Measurements from ENCODE around the gene SFRP4.
"Not testable (repeated sequence)": the region's sequence is repeated elsewhere in the genome, so short reads cannot be mapped to it uniquely, and the experiment has no call there.

The SFRP4 gene

GRCh38 chr7:37916673-37917660 is at the start of gene SFRP4:
Gene SFRP4 (minus strand): TSS chr7:37916817. CDS start chr7:37916537, 280 bp downstream.
- peak; percentile 38 for DNase-seq (ENCODE audit: low read depth)

GRCh38 chr7:37964196-37964595 is 47.6 kb upstream of the SFRP4 start:
- no peak for DNase-seq (ENCODE audit: low read depth)

- no peak for DNase-seq (ENCODE audit: low read depth)
Observed at GRCh38 chr7:37961251-37961650, 44.6 kb upstream of the SFRP4 start.

DNA sequence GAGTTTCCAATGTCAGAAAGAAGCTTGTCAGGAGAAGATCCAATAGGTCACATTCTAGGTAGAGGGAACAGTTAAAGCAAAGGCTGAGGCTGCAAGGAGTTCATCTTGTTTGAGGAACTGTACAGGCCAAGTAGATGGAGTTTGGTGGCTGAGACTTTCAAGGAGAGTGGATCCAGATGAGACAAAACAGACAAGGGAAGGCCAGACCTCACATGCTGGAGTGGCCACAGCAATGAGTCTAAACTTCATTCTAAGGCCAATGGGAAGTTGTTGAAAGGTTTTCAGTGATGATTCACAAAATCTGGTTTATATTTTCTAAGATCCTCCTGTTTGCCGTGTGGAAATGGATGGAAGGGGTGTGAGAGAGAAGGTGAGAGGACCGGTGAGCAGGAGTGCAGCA is 43.9 kb upstream of the SFRP4 start:
- no peak for DNase-seq (ENCODE audit: low read depth)

GRCh38 chr7:37957221-37957970 is 40.8 kb upstream of the SFRP4 start:
- DNase-seq (ENCODE audit: low read depth): no peak

DNA sequence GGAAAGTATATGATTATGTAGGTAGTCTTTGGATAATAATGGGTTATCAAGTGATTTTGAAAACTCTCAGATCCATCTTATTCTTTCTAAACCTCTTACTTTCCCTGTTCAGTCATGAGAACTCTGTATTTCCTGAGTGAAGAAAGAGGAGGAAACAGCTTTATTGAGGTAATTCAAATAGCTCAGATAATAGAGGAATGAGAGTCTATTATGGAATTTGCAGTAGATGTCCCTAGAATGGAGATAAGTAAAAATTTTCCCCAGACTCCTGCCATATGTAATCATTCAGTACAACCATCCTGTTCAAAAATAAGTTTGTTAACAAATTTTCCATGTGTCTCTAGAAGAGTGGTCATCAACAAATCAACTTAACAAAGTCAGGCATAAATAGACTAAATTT is 40.2 kb upstream of the SFRP4 start:
- DNase-seq (ENCODE audit: low read depth): no peak

- DNase-seq (ENCODE audit: low read depth): not testable (repeated sequence)
Observed at GRCh38 chr7:37954217-37954616, 37.6 kb upstream of the SFRP4 start.

GRCh38 chr7:37952240-37952639 is 35.6 kb upstream of the SFRP4 start:
- DNase-seq (ENCODE audit: low read depth): no peak

- DNase-seq (ENCODE audit: low read depth): no peak
Observed at GRCh38 chr7:37947941-37948210, 31.3 kb upstream of the SFRP4 start.

DNA sequence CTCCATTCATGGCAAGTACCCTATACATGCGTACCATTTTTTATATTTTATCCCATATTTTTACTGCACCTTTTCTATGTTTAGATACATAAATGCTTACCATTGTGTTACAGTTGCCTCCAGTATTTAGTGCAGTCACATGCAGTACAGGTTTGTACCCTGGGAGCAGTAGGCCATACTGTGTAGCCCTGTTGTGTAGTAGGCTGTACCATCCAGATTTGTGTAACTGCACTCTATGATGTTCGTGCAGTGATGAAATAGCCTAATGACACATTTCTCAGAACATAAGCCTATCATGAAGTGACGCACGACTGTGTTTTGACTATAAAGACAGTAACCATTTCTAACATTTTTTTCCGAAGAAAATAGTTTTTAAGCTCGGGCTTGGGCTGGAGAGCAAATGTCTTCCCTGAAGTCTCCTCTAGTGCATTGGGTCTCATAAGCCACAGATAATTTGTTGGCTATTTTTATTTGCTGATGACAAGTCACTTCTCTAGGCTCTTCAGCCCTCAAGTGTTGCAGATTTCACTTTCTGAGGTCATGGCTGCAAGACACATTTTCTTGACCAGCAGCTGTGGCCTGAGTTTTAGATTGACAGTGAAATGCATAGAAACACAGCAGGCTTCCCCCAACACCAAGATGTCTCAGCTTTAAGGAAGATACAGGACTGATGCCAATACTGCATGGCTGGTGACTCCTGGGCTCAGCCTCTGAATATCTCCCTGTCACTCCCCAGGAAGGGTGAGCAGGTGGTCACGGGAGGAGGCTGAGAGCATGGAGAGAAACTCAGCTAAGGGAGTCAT is 30.7 kb upstream of the SFRP4 start:
- no peak for DNase-seq (ENCODE audit: low read depth)

DNA sequence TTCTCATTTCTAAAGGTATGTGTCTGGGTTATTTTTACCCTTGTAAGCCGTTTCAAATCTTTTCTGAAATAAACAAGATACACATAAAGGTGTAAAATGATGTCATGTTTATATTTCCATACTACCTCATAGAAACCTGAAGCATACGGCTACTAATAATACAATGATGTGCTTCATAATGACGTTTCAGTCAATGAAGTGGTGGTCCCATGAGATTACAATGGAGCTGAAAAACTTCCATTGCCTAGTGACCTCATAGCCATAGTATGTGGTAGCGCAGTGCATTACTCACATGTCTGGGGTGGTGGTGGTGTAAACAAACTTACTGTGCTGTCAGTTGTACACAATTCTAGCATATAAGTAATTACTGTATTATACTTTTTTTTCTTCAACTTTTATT is 28.7 kb upstream of the SFRP4 start:
- DNase-seq (ENCODE audit: low read depth): peak; percentile 15

DNA sequence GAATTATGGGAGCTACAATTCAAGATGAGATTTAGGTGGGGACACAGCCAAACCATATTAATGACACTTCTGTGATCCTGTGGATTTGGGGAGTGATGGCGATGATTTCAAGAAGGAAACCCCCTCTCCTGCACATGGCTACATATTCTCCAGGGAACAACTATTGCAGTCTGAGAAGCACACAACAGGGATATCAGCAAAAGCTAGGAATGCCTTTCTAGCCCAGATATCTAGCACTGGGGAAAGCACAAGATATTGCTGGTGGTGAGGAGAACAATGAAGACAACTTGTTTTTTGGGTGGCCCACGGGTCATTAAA is 28.1 kb upstream of the SFRP4 start:
- DNase-seq (ENCODE audit: low read depth): no peak

GRCh38 chr7:37943905-37944736 is 27.5 kb upstream of the SFRP4 start:
- no peak for DNase-seq (ENCODE audit: low read depth)

DNA sequence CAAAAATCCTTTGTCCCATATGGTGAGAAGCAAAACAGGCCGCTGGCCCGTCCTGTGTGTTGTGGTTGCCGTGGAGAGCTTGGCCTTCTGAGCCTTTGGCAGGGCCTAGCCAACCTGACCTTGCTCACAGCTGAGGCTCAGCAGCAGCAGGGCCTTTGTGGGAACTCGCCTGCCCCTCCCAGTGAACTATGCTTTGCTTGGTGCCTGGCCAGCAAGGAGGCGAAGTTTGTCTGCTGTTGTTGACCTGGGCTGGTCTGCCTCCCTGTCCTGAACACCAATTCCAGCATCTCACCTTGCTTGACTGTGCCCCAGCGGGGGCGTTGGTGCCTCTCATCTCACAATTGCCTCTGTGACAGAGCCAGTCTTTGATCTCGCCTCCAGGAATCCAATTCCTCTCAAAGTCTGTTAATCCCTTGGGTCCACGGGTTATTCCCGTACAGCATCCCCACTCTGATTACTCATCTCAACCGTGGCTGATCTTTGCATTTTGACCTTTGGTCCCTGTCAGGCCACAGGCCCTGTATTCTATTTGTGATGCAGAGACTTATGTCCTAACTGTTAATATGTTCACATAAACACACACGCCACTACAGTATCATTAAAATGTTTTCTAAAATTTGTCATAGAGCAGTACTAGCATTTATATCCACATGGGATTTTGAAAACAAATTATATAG is 26.5 kb upstream of the SFRP4 start:
- peak; percentile 27 for DNase-seq (ENCODE audit: low read depth)

GRCh38 chr7:37933018-37933566 is 16.5 kb upstream of the SFRP4 start:
- no peak for DNase-seq (ENCODE audit: low read depth)

DNA sequence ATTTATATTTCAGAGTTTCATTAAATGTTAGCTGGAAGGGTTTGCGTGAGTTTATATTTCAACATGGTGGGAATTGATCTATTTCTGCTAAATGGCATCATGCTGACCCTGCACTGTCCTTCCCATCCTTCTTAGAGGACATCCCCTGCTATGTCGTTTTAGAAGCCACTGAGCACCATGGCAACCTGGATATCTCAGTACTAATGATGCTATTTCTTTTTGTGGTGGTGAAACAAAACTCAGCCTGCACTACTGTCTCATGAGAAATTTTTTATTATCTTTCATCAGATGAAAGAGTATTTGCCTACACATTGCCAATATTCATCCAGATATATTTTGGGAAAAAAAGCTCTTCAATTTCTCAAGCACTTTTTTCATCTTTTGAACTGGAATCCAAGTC is 15.9 kb upstream of the SFRP4 start:
- no peak for DNase-seq (ENCODE audit: low read depth)

GRCh38 chr7:37930226-37930948 is 13.8 kb upstream of the SFRP4 start:
- DNase-seq (ENCODE audit: low read depth): peak; percentile 41

- DNase-seq (ENCODE audit: low read depth): no peak
Observed at GRCh38 chr7:37928878-37929277, 12.3 kb upstream of the SFRP4 start.

GRCh38 chr7:37927773-37928444 is 11.3 kb upstream of the SFRP4 start:
- peak; percentile 45 for DNase-seq (ENCODE audit: low read depth)

DNA sequence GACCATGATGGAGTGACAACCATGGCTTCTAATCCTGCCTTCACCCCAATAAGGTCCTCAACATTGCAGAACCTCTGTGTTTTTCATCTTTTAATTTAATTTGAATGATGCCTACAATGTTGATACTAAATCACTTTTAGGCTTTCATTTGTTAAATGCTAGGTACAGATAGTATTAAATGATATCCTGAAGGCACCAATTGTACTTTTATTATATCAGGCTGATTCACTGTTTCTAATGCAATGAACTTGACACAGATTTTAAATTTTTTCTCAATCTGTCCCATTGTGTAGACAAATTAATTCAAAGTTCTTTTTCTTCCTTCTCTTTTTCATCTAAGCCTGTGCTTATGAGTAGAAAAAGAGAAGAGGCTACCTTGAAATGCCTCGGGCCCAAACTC is 9.0 kb upstream of the SFRP4 start:
- no peak for DNase-seq (ENCODE audit: low read depth)

Measured in fibroblast of gingiva (primary cell).